Calu3 (cell line): Measurements from ENCODE around the gene PRKG2. TPM values are rescaled to one million over a fixed set of nuclear protein-coding genes. Genes with fewer than 3 reads are reported as not detected.
"Not testable (repeated sequence)": the region's sequence is repeated elsewhere in the genome, so short reads cannot be mapped to it uniquely, and the experiment has no call there.

Source experiments
- BruUV-seq: library from RNA; stranded (reverse); fragments of 400-500 nt; replicated peaks from 2 replicates; lab custom pipeline; 2021; lab: Mats Ljungman, UMichigan
- CTCF ChIA-PET: fragments of 300-600 bp; sonication (Branson Sonifier 250); formaldehyde crosslinking; loops from one replicate; lab custom pipeline; 2022; ENCODE audit warnings: antibody characterized with exemption; lab: Charles Lee
- DNase-seq: peaks from one replicate; pipeline ENCODE4 v3.0.0; 2022
- H3K27ac Mint-ChIP-seq: one replicate; pipeline ENCODE4 v1.8.0; 2022; ENCODE audit warnings: mixed read lengths; ENCODE audit not compliant: unreplicated experiment
- H3K27me3 Mint-ChIP-seq: one replicate; pipeline ENCODE4 v1.8.0; 2022; ENCODE audit warnings: mixed read lengths; ENCODE audit not compliant: unreplicated experiment
- H3K36me3 Mint-ChIP-seq: one replicate; pipeline ENCODE4 v1.8.0; 2022; ENCODE audit warnings: mild to moderate bottlenecking, moderate library complexity, mixed read lengths; ENCODE audit not compliant: insufficient read depth, unreplicated experiment
- H3K4me1 Mint-ChIP-seq: one replicate; pipeline ENCODE4 v1.8.0; 2022; ENCODE audit warnings: mild to moderate bottlenecking, low read depth, mixed read lengths; ENCODE audit not compliant: unreplicated experiment
- H3K4me3 Mint-ChIP-seq: one replicate; pipeline ENCODE4 v1.8.0; 2022; ENCODE audit warnings: mild to moderate bottlenecking, low read depth, moderate library complexity, mixed read lengths; ENCODE audit not compliant: unreplicated experiment
- H3K9me3 Mint-ChIP-seq: one replicate; pipeline ENCODE4 v1.8.0; 2022; ENCODE audit warnings: low read depth, mixed read lengths; ENCODE audit not compliant: unreplicated experiment
- intact Hi-C: fragments of 100-400 bp; cut with micrococcal nuclease; formaldehyde crosslinking; loops from one replicate; pipeline ENCODE4 v1.10.0; 2022; ENCODE audit not compliant: unreplicated experiment
- total RNA-seq: library from RNA; stranded (reverse); gene quantifications from 2 replicates; pipeline ENCODE4 v1.2.3, GENCODE V29; 2022
- TF ChIP-seq, protein P1 (sequence below): fragments of 200-600 bp; IDR thresholded peaks from one replicate; pipeline ENCODE4 v1.8.0; 2022; ENCODE audit warnings: antibody characterized with exemption; ENCODE audit not compliant: unreplicated experiment

Gene PRKG2
- total RNA-seq, 1 experiment from 2014 or later = 0.76 TPM

DNA sequence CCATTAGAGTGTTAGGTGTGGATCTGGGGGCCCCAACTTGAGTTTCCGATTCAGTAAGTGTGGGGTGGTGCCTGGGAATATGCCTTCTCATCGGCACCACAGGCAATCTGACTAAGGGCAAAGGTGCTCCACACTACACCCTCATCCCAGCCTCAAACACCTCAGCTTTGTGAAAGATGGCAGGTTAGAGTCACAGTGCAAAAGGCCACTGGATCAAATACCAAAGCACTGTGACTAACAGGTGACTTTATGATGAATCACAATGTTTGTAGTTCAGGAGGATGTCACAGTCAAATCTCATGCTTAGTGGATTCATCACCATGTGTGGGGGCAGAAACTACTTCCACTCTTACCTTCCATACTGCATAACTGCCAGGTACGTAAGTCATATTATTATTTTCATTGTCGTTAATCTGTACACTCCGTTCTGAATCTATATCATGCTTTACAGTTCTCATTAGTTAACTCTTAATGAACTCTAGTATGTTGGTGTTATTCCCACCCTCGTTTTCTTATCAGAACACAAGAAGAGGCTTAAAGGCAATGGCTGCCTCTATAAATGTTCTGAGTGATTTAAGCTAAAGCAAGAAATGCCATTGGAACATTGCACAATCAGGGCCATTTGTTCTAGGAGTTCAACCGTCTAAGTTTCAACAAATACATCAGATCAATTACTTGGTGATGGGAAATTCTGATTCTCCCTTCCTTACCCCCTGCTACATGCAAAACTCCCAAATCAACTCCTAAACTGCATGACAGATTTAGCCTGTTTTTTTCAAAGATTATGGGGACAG, 50.2 kb downstream of the PRKG2 start:
- CTCF ChIA-PET = no interaction called here
- BruUV-seq = TSS peak; percentile 84

DNA sequence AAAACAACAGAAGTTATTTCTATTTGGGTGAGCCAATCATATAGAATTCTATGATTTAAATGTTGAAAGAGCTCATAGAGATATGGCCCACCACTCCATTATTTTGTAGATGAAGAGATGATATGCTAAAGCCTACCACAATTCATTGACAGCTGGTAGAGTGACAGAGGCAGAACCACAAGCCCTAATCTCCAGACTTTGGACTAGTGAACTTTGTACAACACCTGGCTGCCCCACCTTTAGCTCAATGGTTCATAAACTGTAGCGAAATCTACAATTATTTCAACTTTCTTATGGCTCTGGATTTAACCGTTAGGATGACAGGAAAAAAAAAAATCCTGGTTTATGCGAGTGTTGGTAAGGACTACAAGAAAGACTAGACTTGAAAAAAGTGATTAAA, 50.9 kb downstream of the PRKG2 start:
- no peak for DNase-seq
- no TSS peak for BruUV-seq
- Mint-ChIP-seq H3K4me3 (peak overlapping the region; percentile 43), H3K9me3 (no peaks in the 10 kb centered on the region), H3K4me1 (no peaks in the 10 kb centered on the region), H3K27ac (peak overlapping the region; percentile 52), H3K36me3 (no peaks in the 10 kb centered on the region), H3K27me3 (no peaks in the 10 kb centered on the region)
- TF ChIP-seq, protein P1, sequence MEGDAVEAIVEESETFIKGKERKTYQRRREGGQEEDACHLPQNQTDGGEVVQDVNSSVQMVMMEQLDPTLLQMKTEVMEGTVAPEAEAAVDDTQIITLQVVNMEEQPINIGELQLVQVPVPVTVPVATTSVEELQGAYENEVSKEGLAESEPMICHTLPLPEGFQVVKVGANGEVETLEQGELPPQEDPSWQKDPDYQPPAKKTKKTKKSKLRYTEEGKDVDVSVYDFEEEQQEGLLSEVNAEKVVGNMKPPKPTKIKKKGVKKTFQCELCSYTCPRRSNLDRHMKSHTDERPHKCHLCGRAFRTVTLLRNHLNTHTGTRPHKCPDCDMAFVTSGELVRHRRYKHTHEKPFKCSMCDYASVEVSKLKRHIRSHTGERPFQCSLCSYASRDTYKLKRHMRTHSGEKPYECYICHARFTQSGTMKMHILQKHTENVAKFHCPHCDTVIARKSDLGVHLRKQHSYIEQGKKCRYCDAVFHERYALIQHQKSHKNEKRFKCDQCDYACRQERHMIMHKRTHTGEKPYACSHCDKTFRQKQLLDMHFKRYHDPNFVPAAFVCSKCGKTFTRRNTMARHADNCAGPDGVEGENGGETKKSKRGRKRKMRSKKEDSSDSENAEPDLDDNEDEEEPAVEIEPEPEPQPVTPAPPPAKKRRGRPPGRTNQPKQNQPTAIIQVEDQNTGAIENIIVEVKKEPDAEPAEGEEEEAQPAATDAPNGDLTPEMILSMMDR = no peak
- intact Hi-C loops = no loop called here
- CTCF ChIA-PET = no interaction called here

More for the DNA sequence above, 50.2 kb downstream of the PRKG2 start:
- peak; percentile 35 for DNase-seq
- H3K36me3 Mint-ChIP-seq = no peaks in the 10 kb centered on the region
- peak overlapping the region; percentile 52 for H3K27ac Mint-ChIP-seq
- intact Hi-C loops = no loop called here
- no peaks in the 10 kb centered on the region for H3K4me1 Mint-ChIP-seq
- H3K4me3 Mint-ChIP-seq = peak overlapping the region; percentile 43
- TF ChIP-seq, protein P1 = no peak
- H3K27me3 Mint-ChIP-seq = no peaks in the 10 kb centered on the region
- H3K9me3 Mint-ChIP-seq = no peaks in the 10 kb centered on the region

DNA sequence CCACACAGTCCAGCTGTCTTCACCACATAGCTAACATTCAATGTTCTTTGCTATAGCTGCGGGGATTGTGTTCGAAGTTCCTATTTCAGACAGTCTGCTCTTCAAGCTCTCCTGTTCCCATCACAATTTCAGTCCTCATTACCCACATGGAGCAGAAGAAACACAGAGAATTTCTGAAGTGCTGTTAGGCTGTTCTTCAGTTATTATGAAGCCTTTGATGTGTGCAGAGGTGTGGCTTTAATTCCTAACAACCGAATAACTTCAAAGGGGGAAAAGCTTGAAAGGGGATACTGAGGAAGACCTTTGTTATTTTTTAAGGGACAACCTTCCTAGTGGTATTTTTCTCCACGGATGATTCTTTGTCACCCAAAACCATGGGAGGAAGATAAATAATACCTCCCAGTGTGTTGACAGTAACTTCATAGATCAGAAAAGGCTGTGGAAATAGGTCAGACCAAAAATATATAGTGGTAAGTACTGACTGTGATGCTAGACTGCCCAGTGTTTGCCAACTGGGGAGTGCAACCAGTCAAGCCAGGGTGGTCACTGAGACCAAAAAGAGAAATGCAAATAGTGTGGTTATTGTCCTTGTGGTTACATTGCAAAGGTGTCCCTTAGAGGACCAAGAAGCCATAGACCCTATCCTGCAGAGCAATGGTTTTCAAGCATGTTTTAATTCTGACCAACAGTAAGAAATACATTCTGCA, 52.1 kb downstream of the PRKG2 start:
- no peak overlapping the region for H3K27ac Mint-ChIP-seq
- no peaks in the 10 kb centered on the region for H3K4me1 Mint-ChIP-seq
- TF ChIP-seq, protein P1 = no peak
- no peak overlapping the region for H3K4me3 Mint-ChIP-seq
- no peak for DNase-seq
- intact Hi-C loops = no loop called here
- no TSS peak for BruUV-seq
- CTCF ChIA-PET = no interaction called here
- H3K9me3 Mint-ChIP-seq = no peaks in the 10 kb centered on the region
- no peaks in the 10 kb centered on the region for H3K27me3 Mint-ChIP-seq
- no peaks in the 10 kb centered on the region for H3K36me3 Mint-ChIP-seq

DNA sequence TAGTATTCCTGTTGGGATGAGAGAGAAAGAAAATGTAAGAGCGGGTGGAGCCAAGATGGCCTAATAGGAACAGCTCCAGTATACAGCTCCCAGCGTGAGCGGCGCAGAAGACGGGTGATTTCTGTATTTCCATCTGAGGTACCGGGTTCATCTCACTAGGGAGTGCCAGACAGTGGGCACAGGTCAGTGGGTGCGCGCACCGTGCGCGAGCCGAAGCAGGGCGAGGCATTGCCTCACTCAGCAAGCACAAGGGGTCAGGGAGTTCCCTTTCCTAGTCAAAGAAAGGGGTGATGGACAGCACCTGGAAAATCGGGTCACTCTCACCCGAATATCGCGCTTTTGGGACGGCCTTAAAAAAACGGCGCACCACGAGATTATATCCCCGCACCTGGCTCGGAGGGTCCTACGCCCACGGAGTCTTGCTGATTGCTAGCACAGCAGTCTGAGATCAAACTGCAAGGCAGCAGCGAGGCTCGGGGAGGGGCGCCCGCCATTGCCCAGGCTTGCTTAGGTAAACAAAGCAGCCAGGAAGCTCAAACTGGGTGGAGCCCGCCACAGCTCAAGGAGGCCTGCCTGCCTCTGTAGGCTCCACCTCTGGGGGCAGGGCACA, 61.2 kb downstream of the PRKG2 start:
- peak overlapping the region; percentile 77 for H3K4me3 Mint-ChIP-seq
- intact Hi-C loops, H3K9me3 Mint-ChIP-seq, H3K27me3 Mint-ChIP-seq, CTCF ChIA-PET, H3K4me1 Mint-ChIP-seq, BruUV-seq, H3K36me3 Mint-ChIP-seq: not testable (repeated sequence)
- peak overlapping the region; percentile 87 for H3K27ac Mint-ChIP-seq
- DNase-seq = peak; percentile 32
